Peyer's patch (tissue), 4 donors: ENCODE measurements around the gene POC1A. TPM values are rescaled to one million over a fixed set of nuclear protein-coding genes. Genes with fewer than 3 reads are reported as not detected.
A peak's percentile ranks its signal among the peaks of the same experiment; 100 is the strongest.
"Not testable (repeated sequence)": the region's sequence is repeated elsewhere in the genome, so short reads cannot be mapped to it uniquely, and the experiment has no call there.

Experiments used
- DNase-seq, 3 donors: peaks; one replicate each; pipeline ENCODE4 v3.0.0-alpha.2; 2017 to 2019
- H3K27ac ChIP-seq, 4 donors: fragments of 200-600 bp; sonication (generic); one replicate each; pipeline ENCODE4 v1.5.1; 2016 to 2019
- H3K27me3 ChIP-seq, 2 donors: fragments of 200-600 bp; sonication (generic); one replicate each; pipeline ENCODE4 v1.5.1; 2019
- H3K36me3 ChIP-seq, 3 donors: fragments of 200-600 bp; sonication (generic); one replicate each; pipeline ENCODE4 v1.5.1; 2016 to 2019
- H3K4me1 ChIP-seq, 4 donors: fragments of 200-600 bp; sonication (generic); one replicate each; pipeline ENCODE4 v1.5.1; 2016 to 2019
- H3K4me3 ChIP-seq, 4 donors: fragments of 200-600 bp; sonication (generic); 1 replicate in 3 of 4; 2 replicates in 1 of 4; pipeline ENCODE4 v1.5.1; 2016 to 2019; ENCODE audit warnings: mild to moderate bottlenecking in 1 of 4
- H3K9me3 ChIP-seq, 4 donors: fragments of 200-600 bp; sonication (generic); one replicate each; pipeline ENCODE4 v1.5.1; 2016 to 2019; ENCODE audit warnings: mild to moderate bottlenecking in 1 of 4
- POLR2A ChIP-seq, 2 donors: fragments of 450-650 bp; IDR thresholded peaks; one replicate each; pipeline ENCODE4 v1.5.1; 2017; ENCODE audit warnings: antibody characterized with exemption in 2 of 2, mild to moderate bottlenecking in 2 of 2, moderate library complexity in 2 of 2
- total RNA-seq, 4 donors: library from RNA; depleted of rRNA; stranded (reverse); fragments of >200 nt; gene quantifications; one replicate each; pipeline ENCODE4 v1.1.0, GENCODE V29; 2016
- TF ChIP-seq, protein P1 (sequence below), 6 experiments: fragments of 450-650 bp in 4 of 6; fragments of 200-600 bp in 2 of 6; sonication (generic) in 1 of 6; IDR thresholded peaks; one replicate each; pipeline ENCODE4 v1.5.1; 2017 to 2019; ENCODE audit warnings: antibody characterized with exemption in 6 of 6, mild to moderate bottlenecking in 3 of 6, moderate library complexity in 1 of 6

The POC1A gene
- total RNA-seq, 4 donors from 2014 or later, result 3.4 to 9.3 (median 6.5) TPM

DNA sequence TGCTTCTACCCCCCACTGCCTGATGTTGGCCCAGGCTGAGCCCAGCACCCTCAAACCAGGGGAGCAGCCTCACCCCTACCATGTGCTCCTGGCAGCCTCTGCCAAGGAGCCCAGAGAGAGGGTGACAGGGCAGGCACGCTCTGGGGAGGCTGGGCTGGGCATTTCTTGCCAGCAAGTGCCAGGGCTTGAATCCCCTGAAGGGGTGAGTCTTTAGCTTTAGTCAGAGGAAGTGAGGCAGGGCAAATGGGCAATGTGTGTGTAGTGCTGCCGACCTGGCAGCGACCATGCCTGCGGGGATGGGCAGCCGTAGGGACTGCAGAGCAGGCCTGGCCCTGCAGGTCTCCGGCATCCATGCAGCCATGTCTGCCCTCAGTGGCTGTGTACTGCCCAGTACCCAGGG is 116.0 kb downstream of the POC1A start:
- Histone ChIP-seq H3K9me3 (no peaks in the 10 kb centered on the region), H3K27me3 (no peaks in the 10 kb centered on the region), H3K27ac (no peak overlapping the region), H3K4me3 (no peak overlapping the region), H3K4me1 (no peaks in the 10 kb centered on the region), H3K36me3 (no peaks in the 10 kb centered on the region)
- no peak for TF ChIP-seq POLR2A (IDR thresholded peaks at IDR 0.05)
- TF ChIP-seq, protein P1, sequence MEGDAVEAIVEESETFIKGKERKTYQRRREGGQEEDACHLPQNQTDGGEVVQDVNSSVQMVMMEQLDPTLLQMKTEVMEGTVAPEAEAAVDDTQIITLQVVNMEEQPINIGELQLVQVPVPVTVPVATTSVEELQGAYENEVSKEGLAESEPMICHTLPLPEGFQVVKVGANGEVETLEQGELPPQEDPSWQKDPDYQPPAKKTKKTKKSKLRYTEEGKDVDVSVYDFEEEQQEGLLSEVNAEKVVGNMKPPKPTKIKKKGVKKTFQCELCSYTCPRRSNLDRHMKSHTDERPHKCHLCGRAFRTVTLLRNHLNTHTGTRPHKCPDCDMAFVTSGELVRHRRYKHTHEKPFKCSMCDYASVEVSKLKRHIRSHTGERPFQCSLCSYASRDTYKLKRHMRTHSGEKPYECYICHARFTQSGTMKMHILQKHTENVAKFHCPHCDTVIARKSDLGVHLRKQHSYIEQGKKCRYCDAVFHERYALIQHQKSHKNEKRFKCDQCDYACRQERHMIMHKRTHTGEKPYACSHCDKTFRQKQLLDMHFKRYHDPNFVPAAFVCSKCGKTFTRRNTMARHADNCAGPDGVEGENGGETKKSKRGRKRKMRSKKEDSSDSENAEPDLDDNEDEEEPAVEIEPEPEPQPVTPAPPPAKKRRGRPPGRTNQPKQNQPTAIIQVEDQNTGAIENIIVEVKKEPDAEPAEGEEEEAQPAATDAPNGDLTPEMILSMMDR (IDR thresholded peaks at IDR 0.05), result no peak
- DNase-seq, result no peak

DNA sequence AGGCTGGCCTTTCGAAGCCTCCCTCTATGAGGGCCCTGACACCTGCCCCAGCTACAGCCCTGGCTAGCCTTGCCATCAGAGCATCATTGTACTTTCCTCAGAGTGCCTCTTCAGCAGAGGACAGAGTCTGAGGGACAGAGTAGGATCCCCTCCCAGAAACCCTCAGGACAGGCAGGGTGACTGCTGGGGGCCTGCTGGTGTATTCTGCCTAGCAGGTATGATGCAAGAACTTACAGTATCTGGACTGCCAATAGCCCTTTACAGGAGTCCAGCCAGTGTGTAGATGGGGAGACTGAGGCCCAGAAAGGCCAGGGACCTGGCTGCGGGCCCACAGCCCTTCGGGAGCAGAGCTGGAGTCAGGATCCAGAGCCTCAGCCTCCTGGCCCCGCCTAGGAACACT is 116.9 kb downstream of the POC1A start:
- Histone ChIP-seq H3K36me3 (no peaks in the 10 kb centered on the region), H3K9me3 (no peaks in the 10 kb centered on the region), H3K27me3 (no peaks in the 10 kb centered on the region), H3K27ac (no peak overlapping the region), H3K4me3 (no peak overlapping the region), H3K4me1 (no peaks in the 10 kb centered on the region)
- DNase-seq, result no peak
- TF ChIP-seq POLR2A (IDR thresholded peaks at IDR 0.05), result no peak
- TF ChIP-seq, protein P1 (IDR thresholded peaks at IDR 0.05), result no peak

DNA sequence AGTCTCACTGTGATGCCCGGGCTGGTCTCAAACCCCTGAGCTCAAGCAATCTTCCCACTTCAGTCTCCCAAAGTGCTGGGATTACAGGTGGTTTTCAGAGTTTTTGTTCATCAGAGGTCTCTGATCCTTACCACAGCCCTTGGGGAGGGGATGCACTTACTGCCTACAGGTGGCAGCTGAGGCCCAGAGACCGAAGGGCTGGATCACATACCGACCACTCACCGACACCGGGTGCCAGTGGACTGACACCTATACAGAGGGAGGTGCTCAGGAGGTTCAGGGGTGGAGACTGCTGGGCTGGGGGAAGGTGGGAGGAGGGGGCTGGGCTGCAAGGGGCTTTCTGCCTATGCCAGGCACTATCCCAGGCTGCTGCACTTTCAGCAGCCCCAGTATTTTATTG is 117.4 kb downstream of the POC1A start:
- Histone ChIP-seq H3K4me1 (no peaks in the 10 kb centered on the region), H3K9me3 (no peaks in the 10 kb centered on the region), H3K27ac (no peak overlapping the region), H3K4me3 (no peak overlapping the region), H3K27me3 (no peaks in the 10 kb centered on the region), H3K36me3 (no peaks in the 10 kb centered on the region)
- no peak for DNase-seq
- TF ChIP-seq POLR2A (IDR thresholded peaks at IDR 0.05), result no peak
- TF ChIP-seq, protein P1 (IDR thresholded peaks at IDR 0.05), result no peak

DNA sequence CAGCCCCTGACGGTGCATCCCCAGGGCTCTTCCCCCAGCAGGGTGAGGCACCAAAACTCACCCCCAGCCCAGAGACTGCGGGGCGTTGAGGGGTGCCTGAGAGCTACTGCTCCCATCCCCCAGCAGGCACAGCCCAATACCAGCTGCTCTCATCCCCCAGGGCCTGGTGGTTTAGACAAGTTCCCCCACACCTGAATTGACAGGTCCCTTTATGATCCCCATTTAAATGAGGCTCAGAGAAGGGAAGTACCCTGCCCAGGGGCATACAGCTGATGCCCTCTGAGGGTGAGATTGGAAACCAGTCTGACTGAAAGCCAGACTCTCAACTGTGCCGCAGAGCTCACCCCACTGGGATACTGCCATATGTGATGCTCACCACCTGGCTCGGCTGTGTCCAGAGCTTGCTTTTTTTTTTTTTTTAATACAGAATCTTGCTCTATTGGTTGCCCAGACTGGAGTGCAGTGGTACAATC is 118.0 kb downstream of the POC1A start:
- Histone ChIP-seq H3K27ac (no peak overlapping the region), H3K27me3 (no peaks in the 10 kb centered on the region), H3K9me3 (no peaks in the 10 kb centered on the region), H3K4me3 (no peak overlapping the region), H3K36me3 (no peaks in the 10 kb centered on the region), H3K4me1 (no peaks in the 10 kb centered on the region)
- TF ChIP-seq, protein P1 (IDR thresholded peaks at IDR 0.05), result no peak
- no peak for TF ChIP-seq POLR2A (IDR thresholded peaks at IDR 0.05)
- no peak for DNase-seq

DNA sequence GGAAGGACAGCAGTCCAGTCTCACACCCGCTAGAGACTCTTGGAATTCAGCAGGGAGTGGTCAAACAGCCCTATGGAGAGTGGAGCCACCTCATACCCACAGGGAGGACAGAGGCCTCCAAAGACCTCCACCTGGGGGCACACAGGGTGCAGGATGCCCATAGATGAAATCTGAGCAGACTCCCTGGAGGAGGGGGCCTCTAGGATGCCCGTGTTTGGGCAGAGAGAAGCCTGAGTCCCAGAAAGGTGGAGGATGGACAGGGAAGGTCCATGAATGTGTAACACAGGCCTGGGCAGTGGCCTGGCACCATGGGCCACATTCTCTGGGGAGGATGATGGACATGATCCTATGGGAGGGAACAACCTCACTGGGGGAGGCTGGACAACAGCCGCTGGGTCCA is 119.6 kb downstream of the POC1A start:
- Histone ChIP-seq H3K27ac (peak overlapping the region in 1 of 4 donors; percentile 55), H3K27me3 (no peaks in the 10 kb centered on the region), H3K36me3 (no peaks in the 10 kb centered on the region), H3K9me3 (no peaks in the 10 kb centered on the region), H3K4me1 (no peaks in the 10 kb centered on the region), H3K4me3 (peak overlapping the region in 1 of 4 donors; percentile 24)
- DNase-seq, result no peak
- no peak for TF ChIP-seq POLR2A (IDR thresholded peaks at IDR 0.05)
- TF ChIP-seq, protein P1 (IDR thresholded peaks at IDR 0.05), result no peak

DNA sequence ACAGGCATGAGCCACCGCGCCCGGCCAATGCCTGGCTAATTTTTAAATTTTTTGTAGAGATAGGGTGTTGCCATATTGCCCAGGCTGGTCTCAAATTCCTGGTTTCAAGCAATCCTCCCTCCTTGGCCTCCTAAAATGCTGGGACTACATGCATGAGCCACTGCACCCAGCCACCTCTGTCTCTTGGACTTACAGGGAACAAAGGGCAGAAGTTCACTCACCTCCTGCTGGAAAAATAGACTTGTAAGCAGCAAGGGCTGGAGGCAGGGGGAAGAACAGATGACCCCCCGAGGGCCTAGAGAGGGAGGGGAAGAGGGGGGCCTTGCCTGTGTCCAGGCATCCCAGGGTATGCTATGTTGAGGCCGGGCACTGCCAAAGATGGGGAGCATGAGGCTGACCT is 120.0 kb downstream of the POC1A start:
- no peak for TF ChIP-seq POLR2A (IDR thresholded peaks at IDR 0.05)
- TF ChIP-seq, protein P1 (IDR thresholded peaks at IDR 0.05), result no peak
- H3K27me3 ChIP-seq, result no peaks in the 10 kb centered on the region
- H3K9me3 ChIP-seq, result no peaks in the 10 kb centered on the region
- H3K27ac ChIP-seq, result peak overlapping the region in 2 of 4 donors; percentile 41 to 55
- H3K4me3 ChIP-seq, result peak overlapping the region in 1 of 4 donors; percentile 24
- no peaks in the 10 kb centered on the region for H3K4me1 ChIP-seq
- no peak for DNase-seq
- H3K36me3 ChIP-seq, result no peaks in the 10 kb centered on the region

DNA sequence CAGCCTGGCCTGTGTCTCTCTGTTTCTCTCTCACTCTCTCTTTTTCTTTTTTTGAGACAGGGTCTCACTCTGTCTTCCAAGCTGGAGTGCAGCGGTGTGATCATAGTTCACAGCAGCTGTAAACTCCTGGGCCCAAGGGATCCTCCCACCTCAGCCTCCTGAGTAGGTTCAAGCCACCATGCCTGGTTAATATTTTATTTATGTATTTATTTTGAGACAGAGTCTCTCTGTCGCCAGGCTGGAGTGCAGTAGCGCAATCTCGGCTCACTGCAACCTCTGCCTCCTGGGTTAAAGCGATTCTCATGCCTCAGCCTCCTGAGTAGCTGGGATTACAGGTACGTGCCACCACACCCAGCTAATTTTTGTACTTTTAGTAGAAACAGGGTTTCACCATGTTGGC is 120.5 kb downstream of the POC1A start:
- not testable (repeated sequence) for DNase-seq, H3K9me3 ChIP-seq, H3K4me1 ChIP-seq, H3K27me3 ChIP-seq, H3K36me3 ChIP-seq
- Histone ChIP-seq H3K4me3 (peak overlapping the region in 1 of 4 donors; percentile 24), H3K27ac (peak overlapping the region in 2 of 4 donors; percentile 41 to 55)
